ENCODE measurements around the gene KRT25.

GRCh38 chr17:40726919-40727318, 28.2 kb downstream of the KRT25 start:
- TF ChIP-seq CTCF (IDR thresholded peaks at IDR 0.05; ENCODE audit: poor library complexity, severe bottlenecking): no peak
- no peak for TF ChIP-seq EP300 (conservative IDR thresholded peaks at IDR 0.05; ENCODE audit: poor library complexity, severe bottlenecking)
- TF ChIP-seq EZH2 (IDR thresholded peaks at IDR 0.05; ENCODE audit: borderline replicate concordance, insufficient read depth, low read length, poor library complexity, severe bottlenecking): no peak
- TF ChIP-seq TAF1 (IDR thresholded peaks at IDR 0.05; ENCODE audit: low read depth): no peak
- TF ChIP-seq REST (IDR thresholded peaks at IDR 0.05; ENCODE audit: borderline replicate concordance): no peak
